ENCODE data around the gene TRIM62.

DNA sequence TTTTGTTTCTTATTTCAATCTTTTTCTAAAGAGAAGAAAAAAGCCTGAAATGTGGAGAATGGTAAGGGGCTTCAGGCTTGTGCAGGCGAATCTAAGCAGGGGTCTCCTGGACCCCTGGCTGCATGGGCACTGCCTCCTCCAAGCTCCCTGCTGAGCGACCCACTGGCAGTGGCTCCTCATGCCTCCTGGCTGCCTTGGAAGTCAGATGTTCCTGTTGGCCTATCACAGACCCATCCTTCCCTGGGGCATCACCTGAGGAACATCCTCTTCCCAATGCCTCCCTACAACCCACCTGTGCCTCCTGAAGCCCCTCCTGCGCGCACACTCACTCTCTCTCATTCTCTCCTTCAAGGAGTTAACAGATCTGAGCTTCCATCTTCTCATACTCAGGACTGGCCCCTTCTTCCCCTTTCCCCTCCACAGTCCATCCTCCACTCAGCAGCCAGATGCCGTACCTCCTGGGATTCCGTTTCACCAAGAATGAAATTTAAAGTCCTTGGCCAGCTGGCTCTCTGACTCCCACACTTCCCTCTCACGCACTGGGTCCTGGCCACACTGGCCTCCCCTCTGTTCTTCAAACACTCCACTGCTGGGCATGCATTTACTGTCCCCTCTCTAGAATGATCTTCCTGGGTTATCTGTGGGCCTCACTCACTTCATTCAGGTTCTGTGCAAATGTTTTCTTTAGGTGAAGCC is 59.2 kb downstream of the TRIM62 start:
- no peak for TF ChIP-seq YY1 (IDR thresholded peaks at IDR 0.05; ENCODE audit: insufficient read depth, insufficient read length)
- no peak for TF ChIP-seq SUZ12 (IDR thresholded peaks at IDR 0.05; ENCODE audit: extremely low read depth, insufficient read depth, insufficient read length)
- no peak for TF ChIP-seq ZNF274 (IDR thresholded peaks at IDR 0.05; ENCODE audit: low read depth, low read length)
